GM18526 (cell line): ENCODE data around the gene RSPH1.
A peak's percentile ranks its signal among the peaks of the same experiment; 100 is the strongest.

Experiments used
- POLR2A ChIP-seq: IDR thresholded peaks from 3 replicates; pipeline ENCODE4 v1.6.1; 2011; ENCODE audit not compliant: insufficient read length; ENCODE audit errors: extremely low read depth

Gene RSPH1

DNA sequence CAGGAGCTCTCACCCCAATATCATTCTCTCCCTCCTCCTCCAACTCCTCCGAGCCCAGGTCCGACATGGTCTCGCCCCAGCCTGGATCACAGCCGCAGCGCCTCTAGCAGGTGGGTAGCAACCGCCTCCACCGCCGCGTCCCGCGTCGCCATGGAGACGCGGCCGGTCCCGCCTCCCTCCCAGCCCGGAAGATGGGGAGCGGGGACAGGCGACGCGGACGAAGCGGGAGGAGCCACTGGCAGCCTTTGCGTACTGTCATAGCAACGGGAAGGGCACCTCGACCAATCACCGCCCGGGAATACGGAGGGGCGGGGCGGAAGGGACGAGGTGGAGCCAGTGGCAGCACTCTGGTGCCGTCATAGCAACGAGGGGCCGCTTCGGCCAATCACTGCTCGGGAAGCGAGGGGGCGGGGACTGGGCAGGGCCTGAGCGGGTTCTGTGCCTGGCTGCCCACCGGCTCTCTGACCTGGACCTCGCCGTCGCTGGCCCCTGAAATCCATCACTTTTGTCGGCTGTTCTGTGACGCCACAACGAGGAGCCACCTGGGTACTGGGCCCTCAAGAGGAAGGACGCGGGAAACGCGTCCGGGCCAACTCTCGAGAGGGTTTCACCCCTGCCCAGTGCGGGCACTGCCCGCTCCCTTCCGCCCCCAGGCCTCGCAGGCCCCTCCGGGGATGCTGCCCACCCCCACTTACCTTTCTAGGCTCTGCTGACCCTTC is at the start of gene RSPH1:
Gene RSPH1, minus strand, starts transcription at position 105 of the 719 bp plus-strand sequence. Its CDS starts 38 bp downstream, at position 67.
- TF ChIP-seq POLR2A: peak; percentile 50

DNA sequence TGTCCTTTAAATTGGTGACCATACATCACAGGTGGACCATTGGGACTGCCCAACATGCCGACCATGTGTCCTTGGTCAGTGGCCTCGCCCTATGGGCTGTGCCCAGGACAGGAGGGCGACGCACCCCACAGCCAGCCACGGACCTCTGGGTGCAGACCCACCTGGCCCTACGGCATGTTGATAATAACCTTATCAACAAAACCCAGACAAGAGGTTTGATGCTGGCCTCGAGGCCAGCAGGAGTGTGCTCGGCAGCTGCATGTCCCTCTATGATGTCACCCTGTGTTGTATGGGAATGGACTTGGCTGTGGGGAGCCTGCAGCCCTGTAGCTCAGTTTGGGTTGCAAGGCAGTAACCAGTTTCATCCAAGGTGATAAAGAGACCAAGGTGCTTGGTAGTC is 49.7 kb upstream of the RSPH1 start:
- no peak for TF ChIP-seq POLR2A

DNA sequence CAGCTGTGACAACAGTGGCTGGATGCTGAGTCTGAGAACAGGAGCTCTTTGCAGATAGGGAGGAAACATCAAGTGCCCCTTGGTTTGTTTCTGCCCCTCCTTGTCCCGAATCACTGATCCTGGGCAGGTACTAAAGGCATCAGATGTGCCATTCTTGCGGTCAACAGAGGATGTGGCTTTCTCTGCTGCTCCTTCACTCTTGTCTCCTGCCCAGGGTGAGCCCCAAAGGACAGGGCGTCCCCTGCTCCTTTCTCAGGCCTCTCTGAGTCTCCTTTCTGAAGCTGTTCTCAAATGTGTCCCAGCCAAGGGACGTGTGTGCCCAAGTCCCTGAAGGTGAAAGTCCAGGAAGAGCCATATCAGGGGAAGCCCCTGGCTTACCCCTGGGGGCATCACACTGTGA is 49.3 kb upstream of the RSPH1 start:
- no peak for TF ChIP-seq POLR2A

DNA sequence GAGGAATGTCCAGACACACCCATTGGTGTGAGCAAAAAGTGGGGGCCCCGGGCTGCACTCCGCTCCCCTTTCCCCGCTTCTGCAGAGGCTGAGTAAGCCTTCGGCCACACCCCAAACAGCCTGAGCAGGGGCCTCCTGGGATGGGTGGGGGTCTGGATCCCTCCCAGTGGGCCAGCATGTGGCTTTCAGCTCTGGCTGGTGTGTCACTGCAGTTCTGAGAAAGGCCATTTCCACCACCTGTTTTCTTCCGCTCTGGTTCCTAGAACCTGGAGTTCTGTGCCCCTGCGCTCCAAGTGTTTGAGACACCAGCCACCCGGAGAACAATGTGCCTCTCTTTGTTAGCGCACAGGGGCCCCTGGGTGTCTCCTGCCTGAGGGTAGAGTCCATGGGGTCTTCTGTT is 48.5 kb upstream of the RSPH1 start:
- no peak for TF ChIP-seq POLR2A

DNA sequence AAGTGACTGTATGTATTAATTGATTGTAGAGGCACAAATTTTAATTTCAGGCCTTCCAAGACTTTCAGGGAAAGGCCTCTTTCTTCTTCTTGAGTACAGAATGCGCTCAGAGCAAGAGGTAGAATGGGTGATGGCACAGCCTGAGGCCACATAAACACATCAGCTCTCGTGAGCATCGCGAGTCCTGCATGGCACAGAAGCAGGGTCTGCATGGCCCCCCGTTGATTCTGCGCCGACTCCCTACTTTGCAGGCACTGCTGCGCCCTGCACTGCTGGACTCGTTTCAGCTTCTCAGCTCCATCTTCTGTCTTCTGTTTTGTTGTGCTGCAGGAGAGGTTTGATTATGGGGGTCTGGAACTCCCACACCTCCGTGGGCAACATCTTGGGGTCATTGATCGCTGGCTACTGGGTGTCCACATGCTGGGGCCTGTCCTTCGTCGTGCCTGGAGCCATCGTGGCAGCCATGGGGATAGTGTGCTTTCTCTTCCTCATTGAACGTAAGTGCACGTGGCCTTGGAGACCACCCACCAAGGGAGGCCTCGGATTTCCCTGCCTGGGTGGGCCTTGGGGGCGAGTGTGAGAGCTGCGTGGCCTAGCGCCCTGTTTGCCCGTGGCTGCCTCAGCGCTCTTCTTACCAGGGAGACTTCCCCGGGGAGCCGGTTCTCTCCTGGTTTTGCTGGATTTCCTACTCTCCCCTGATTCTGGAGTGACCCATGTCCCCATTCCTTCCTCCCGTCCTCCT is 47.3 kb upstream of the RSPH1 start:
- no peak for TF ChIP-seq POLR2A

- no peak for TF ChIP-seq POLR2A
Observed at GRCh38 chr21:42542596-42542995, 46.6 kb upstream of the RSPH1 start.

GRCh38 chr21:42542196-42542595 is 46.2 kb upstream of the RSPH1 start:
- TF ChIP-seq POLR2A: no peak

DNA sequence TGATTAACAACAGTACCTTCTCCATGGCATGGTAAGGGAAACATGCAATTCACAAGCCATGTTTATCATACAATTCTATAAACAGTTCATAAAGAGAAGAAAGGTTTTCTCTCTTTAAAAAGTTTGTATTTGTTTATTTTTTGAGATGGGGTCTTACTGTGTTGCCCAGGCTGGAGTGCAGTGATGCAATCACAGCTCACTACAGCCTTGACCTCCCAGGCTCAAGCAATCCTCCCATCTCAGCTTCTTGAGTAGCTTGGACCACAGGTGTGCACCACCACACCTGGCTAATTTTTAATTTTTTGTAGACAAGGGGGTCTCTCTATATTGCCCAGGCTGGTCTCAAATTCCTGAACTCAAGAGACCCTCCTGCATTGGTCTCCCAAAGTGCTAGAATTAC is 45.6 kb upstream of the RSPH1 start:
- TF ChIP-seq POLR2A: no peak

GRCh38 chr21:42541174-42541573 is 45.1 kb upstream of the RSPH1 start:
- no peak for TF ChIP-seq POLR2A

GRCh38 chr21:42540396-42540795 is 44.4 kb upstream of the RSPH1 start:
- TF ChIP-seq POLR2A: no peak

DNA sequence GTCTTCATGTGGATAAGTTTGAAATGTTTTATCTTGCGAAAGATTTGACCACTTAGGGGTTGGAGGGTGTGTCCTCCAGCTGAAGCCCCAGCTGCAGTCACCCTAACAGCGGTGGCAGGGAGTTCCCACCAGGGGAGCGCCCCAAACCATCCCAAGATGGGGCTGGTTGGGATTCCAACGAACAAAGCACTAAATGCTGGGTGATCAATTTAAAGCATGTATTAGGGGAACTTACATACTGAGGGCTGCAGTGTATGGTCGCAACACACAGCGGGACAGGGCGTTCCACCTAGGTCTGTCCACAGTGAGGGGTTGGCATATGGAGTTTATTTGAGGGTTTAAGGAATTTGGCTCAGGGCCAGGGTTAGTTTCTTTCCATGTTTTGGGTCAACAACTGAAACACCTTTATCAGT is 43.9 kb upstream of the RSPH1 start:
- TF ChIP-seq POLR2A: no peak

DNA sequence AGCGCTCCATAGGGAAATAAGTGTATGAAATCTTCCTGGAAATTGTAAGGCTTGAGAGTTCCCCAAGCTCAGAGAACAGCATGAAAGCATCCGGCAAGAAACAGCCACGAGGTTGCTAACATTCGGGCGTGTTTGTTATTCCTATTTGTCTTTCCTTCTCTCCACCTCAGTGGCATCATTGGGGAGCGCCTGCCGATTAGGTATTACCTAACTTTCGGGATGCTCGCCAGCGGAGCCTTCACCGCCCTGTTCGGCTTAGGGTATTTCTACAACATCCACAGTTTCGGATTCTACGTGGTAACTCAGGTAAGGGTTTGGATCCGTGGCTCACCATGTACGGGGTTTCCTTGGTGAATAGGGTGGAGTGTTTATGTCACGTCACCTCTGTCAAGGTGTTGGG is 43.3 kb upstream of the RSPH1 start:
- TF ChIP-seq POLR2A: no peak

GRCh38 chr21:42538479-42539275 is 42.7 kb upstream of the RSPH1 start:
- no peak for TF ChIP-seq POLR2A

GRCh38 chr21:42537106-42537742 is 41.2 kb upstream of the RSPH1 start:
- TF ChIP-seq POLR2A: no peak

DNA sequence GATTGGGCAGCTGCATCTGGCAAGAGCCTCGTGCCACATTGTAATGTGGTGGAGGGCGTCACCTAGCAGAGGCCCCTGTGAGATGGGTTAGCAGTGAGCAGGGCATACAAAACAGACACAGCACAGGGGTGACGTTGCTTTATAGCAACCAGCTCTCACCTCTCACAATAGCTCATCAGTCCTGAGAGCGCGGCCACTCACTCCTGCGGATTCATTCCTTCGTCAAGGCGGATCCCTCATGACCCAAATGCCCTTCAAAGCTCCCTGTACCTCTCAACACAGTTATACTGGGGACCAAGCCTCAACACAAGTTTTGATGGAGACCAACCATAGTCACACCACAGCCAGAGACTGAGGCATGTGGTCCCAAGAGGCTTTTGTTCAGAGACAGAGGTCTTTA is 40.6 kb upstream of the RSPH1 start:
- no peak for TF ChIP-seq POLR2A
